SU-DHL-6 (cell line): ENCODE measurements around the gene CDH13.

Experiments
- H2AFZ ChIP-seq: fragments of 200-600 bp; sonication (generic); 2 replicates; pipeline ENCODE4 v1.6.1; 2014; ENCODE audit warnings: low read depth, mild to moderate bottlenecking, moderate library complexity, mixed read lengths, antibody characterized with exemption, low read length; ENCODE audit not compliant: severe bottlenecking
- H3F3A ChIP-seq: fragments of 200-600 bp; shearing (Covaris generic); 2 replicates; pipeline ENCODE4 v1.6.0; 2016; ENCODE audit warnings: antibody characterized with exemption, mild to moderate bottlenecking; ENCODE audit not compliant: insufficient read depth
- H3K27ac ChIP-seq: fragments of 200-600 bp; sonication (generic); 2 replicates; pipeline ENCODE4 v1.5.1; 2016; ENCODE audit warnings: low read depth, mild to moderate bottlenecking, low read length, moderate library complexity, mixed read lengths
- H3K27me3 ChIP-seq: fragments of 200-600 bp; sonication (generic), shearing (Covaris generic); 2 replicates; pipeline ENCODE4 v1.6.0; 2014; ENCODE audit warnings: mild to moderate bottlenecking, low read length
- H3K36me3 ChIP-seq: fragments of 200-600 bp; sonication (generic); 2 replicates; pipeline ENCODE4 v1.6.1; 2014; ENCODE audit warnings: mild to moderate bottlenecking, low read length, mixed read lengths
- H3K4me2 ChIP-seq: fragments of 300-600, 200-600 bp; shearing (Covaris generic), sonication (generic); 2 replicates; pipeline ENCODE4 v1.6.0; 2014; ENCODE audit warnings: low read length, low read depth, mild to moderate bottlenecking; ENCODE audit not compliant: poor library complexity, severe bottlenecking
- H3K4me3 ChIP-seq: fragments of 200-600 bp; sonication (generic); 2 replicates; pipeline ENCODE4 v1.5.1; 2014; ENCODE audit warnings: antibody characterized with exemption, low read length, mild to moderate bottlenecking, mixed read lengths; ENCODE audit not compliant: insufficient read depth, poor library complexity, severe bottlenecking
- H3K79me2 ChIP-seq: fragments of 200-600 bp; sonication (generic); 2 replicates; pipeline ENCODE4 v1.6.1; 2014; ENCODE audit warnings: mild to moderate bottlenecking, low read length, moderate library complexity; ENCODE audit not compliant: insufficient read depth
- H3K9ac ChIP-seq: fragments of 200-600 bp; sonication (generic); 2 replicates; pipeline ENCODE4 v1.7.0; 2014; ENCODE audit warnings: mild to moderate bottlenecking, low read length
- H3K9me2 ChIP-seq: fragments of 200-600 bp; sonication (generic); replicated peaks from 2 replicates; pipeline ENCODE4 v1.6.1; 2014; ENCODE audit warnings: low read length; ENCODE audit not compliant: insufficient read depth
- H3K9me3 ChIP-seq: fragments of 200-600 bp; sonication (generic); 2 replicates; pipeline ENCODE4 v1.6.1; 2014; ENCODE audit warnings: low read length, mixed read lengths; ENCODE audit not compliant: insufficient read depth
- H4K20me1 ChIP-seq: fragments of 200-600 bp; sonication (generic); 2 replicates; pipeline ENCODE4 v1.6.1; 2014; ENCODE audit warnings: low read depth, mild to moderate bottlenecking, antibody characterized with exemption, low read length, moderate library complexity, mixed read lengths
- CTCF ChIP-seq: fragments of 200-600 bp; sonication (generic); IDR thresholded peaks from one replicate; pipeline ENCODE4 v1.5.1; 2017; ENCODE audit warnings: antibody characterized with exemption, mild to moderate bottlenecking, low read length, moderate library complexity; ENCODE audit not compliant: insufficient read depth, poor library complexity, severe bottlenecking
- EZH2phosphoT487 ChIP-seq: fragments of 200-600 bp; sonication (generic), shearing (Covaris generic); conservative IDR thresholded peaks from 2 replicates; pipeline ENCODE4 v1.6.1; 2018; ENCODE audit warnings: mild to moderate bottlenecking, antibody characterized with exemption, low read length, moderate library complexity, mixed read lengths

Gene CDH13

GRCh38 chr16:83070416-83071209, 443.8 kb downstream of the CDH13 start:
- no peak overlapping the region for H3K4me2 ChIP-seq
- no peaks in the 10 kb centered on the region for H3F3A ChIP-seq
- no peaks in the 10 kb centered on the region for H3K9me3 ChIP-seq
- TF ChIP-seq EZH2phosphoT487, result no peak
- no peaks in the 10 kb centered on the region for H3K79me2 ChIP-seq
- H3K9me2 ChIP-seq, result no peaks in the 10 kb centered on the region
- H2AFZ ChIP-seq, result no peak overlapping the region
- H3K27me3 ChIP-seq, result no peaks in the 10 kb centered on the region
- H4K20me1 ChIP-seq, result no peaks in the 10 kb centered on the region
- no peaks in the 10 kb centered on the region for H3K36me3 ChIP-seq
- H3K27ac ChIP-seq, result no peak overlapping the region
- no peak overlapping the region for H3K4me3 ChIP-seq
- H3K9ac ChIP-seq, result no peak overlapping the region

GRCh38 chr16:83075956-83076355, 449.2 kb downstream of the CDH13 start:
- no peaks in the 10 kb centered on the region for H3F3A ChIP-seq
- H3K36me3 ChIP-seq, result no peaks in the 10 kb centered on the region
- H2AFZ ChIP-seq, result no peak overlapping the region
- no peaks in the 10 kb centered on the region for H3K9me2 ChIP-seq
- no peaks in the 10 kb centered on the region for H4K20me1 ChIP-seq
- no peak overlapping the region for H3K4me3 ChIP-seq
- H3K9ac ChIP-seq, result no peak overlapping the region
- TF ChIP-seq CTCF, result no peak
- no peak for TF ChIP-seq EZH2phosphoT487
- H3K9me3 ChIP-seq, result no peaks in the 10 kb centered on the region
- no peaks in the 10 kb centered on the region for H3K27me3 ChIP-seq
- no peak overlapping the region for H3K27ac ChIP-seq
- no peaks in the 10 kb centered on the region for H3K79me2 ChIP-seq
- H3K4me2 ChIP-seq, result no peak overlapping the region

GRCh38 chr16:83083361-83083760, 456.6 kb downstream of the CDH13 start:
- Histone ChIP-seq H3K9me2 (no peaks in the 10 kb centered on the region; the same call in 1 of the 2 replicates), H3F3A (no peaks in the 10 kb centered on the region), H2AFZ (no peak overlapping the region), H4K20me1 (no peaks in the 10 kb centered on the region), H3K27me3 (no peaks in the 10 kb centered on the region), H3K36me3 (no peaks in the 10 kb centered on the region), H3K27ac (no peak overlapping the region), H3K79me2 (no peaks in the 10 kb centered on the region), H3K9me3 (no peaks in the 10 kb centered on the region), H3K4me2 (no peak overlapping the region), H3K4me3 (no peak overlapping the region), H3K9ac (no peak overlapping the region)
- TF ChIP-seq EZH2phosphoT487 (no peak), CTCF (no peak)

GRCh38 chr16:83085660-83086059, 458.9 kb downstream of the CDH13 start:
- Histone ChIP-seq H3K9me2 (no peaks in the 10 kb centered on the region; the same call in 1 of the 2 replicates), H3K9ac (no peak overlapping the region), H3K79me2 (no peaks in the 10 kb centered on the region), H3F3A (no peaks in the 10 kb centered on the region), H3K36me3 (no peaks in the 10 kb centered on the region), H2AFZ (no peak overlapping the region), H3K4me3 (no peak overlapping the region), H4K20me1 (no peaks in the 10 kb centered on the region), H3K4me2 (no peak overlapping the region), H3K27me3 (no peaks in the 10 kb centered on the region), H3K9me3 (no peaks in the 10 kb centered on the region), H3K27ac (no peak overlapping the region)
- TF ChIP-seq EZH2phosphoT487 (no peak), CTCF (no peak)
